HCT116 (cell line): ENCODE data around the gene TBKBP1. TPM values are rescaled to one million over a fixed set of nuclear protein-coding genes. Genes with fewer than 3 reads are reported as not detected.

Experiments
- ATAC-seq: fragments of 200-7000 bp; cut with Tn5 transposase; 2 replicates; pipeline ENCODE4 v1.9.1; 2020; ENCODE audit warnings: mild to moderate bottlenecking, moderate library complexity
- BruUV-seq: library from RNA; stranded (reverse); fragments of 400-500 nt; replicated peaks from 2 replicates; lab custom pipeline; 2021; lab: Mats Ljungman, UMichigan
- CTCF ChIA-PET: fragments of 300-600 bp; sonication (Branson Sonifier 250); formaldehyde crosslinking; loops from one replicate; lab custom pipeline; 2021; ENCODE audit warnings: antibody characterized with exemption; lab: Charles Lee
- POLR2A ChIA-PET: fragments of 300-600, 350-600 bp; sonication (Branson Sonifier 250); formaldehyde crosslinking; loops from one replicate; lab custom pipeline; 2021; ENCODE audit warnings: antibody characterized with exemption; lab: Charles Lee
- RAD21 ChIA-PET, 2 experiments: fragments of 300-600 bp; sonication (Branson Sonifier 250); formaldehyde crosslinking; loops; one replicate each; lab custom pipeline; 2023; ENCODE audit warnings: low total read pairs in 2 of 2; ENCODE audit not compliant: uncharacterized antibody in 2 of 2, unreplicated experiment in 2 of 2, low non-redundant PET in 1 of 2; lab: Charles Lee
- DNase-seq: peaks from one replicate; pipeline ENCODE4 v3.0.0-alpha.2; 2010; ENCODE audit warnings: low read depth, low spot score
- H2AFZ ChIP-seq: fragments of 200-600 bp; shearing (Covaris generic), sonication (generic); 2 replicates; pipeline ENCODE4 v1.6.1; 2017; ENCODE audit warnings: low read depth, mixed run types, mixed read lengths, antibody characterized with exemption, low read length; ENCODE audit not compliant: poor library complexity, severe bottlenecking
- H3K27ac ChIP-seq: 2 replicates; pipeline ENCODE4 v1.5.1; 2012; ENCODE audit warnings: low read depth, low read length
- H3K27me3 ChIP-seq: fragments of 200-600 bp; sonication (generic); 2 replicates; pipeline ENCODE4 v1.6.1; 2016; ENCODE audit warnings: mixed run types, low read length, mixed read lengths; ENCODE audit not compliant: insufficient read depth
- H3K36me3 ChIP-seq, 2 experiments: fragments of 200-500 bp in 1 of 2; fragments of 200-600 bp in 1 of 2; sonication (Bioruptor generic) in 1 of 2; sonication (generic) in 1 of 2; 2 replicates each; pipeline versions ENCODE4 v1.5.1 to v1.6.1; 2014 to 2016; ENCODE audit warnings: low read length in 2 of 2, inconsistent platforms in 1 of 2, mixed read lengths in 1 of 2, mixed run types in 1 of 2; ENCODE audit not compliant: insufficient read depth in 2 of 2, control insufficient read depth in 1 of 2
- H3K4me1 ChIP-seq, 2 experiments: fragments of 200-600 bp in 1 of 2; sonication (generic) in 1 of 2; 2 replicates each; pipeline versions ENCODE4 v1.5.1 to v1.6.1; 2012 to 2017; ENCODE audit warnings: low read length in 2 of 2, inconsistent platforms in 1 of 2, mild to moderate bottlenecking in 1 of 2, mixed read lengths in 1 of 2, mixed run types in 1 of 2, moderate library complexity in 1 of 2; ENCODE audit not compliant: insufficient read depth in 2 of 2, control insufficient read depth in 1 of 2
- H3K4me2 ChIP-seq: fragments of 200-600 bp; sonication (generic); 2 replicates; pipeline ENCODE4 v1.6.1; 2017; ENCODE audit warnings: mixed run types, low read length, mixed read lengths
- H3K4me3 ChIP-seq, 2 experiments: fragments of 200-600 bp in 1 of 2; sonication (generic) in 1 of 2; replicated peaks in 1 of 2; 2 replicates each; pipeline ENCODE4 v1.5.1; 2011 to 2016; ENCODE audit warnings: low read length in 2 of 2, control low read depth in 1 of 2, low read depth in 1 of 2, mild to moderate bottlenecking in 1 of 2, mixed read lengths in 1 of 2, mixed run types in 1 of 2
- H3K79me2 ChIP-seq: fragments of 200-600 bp; sonication (generic); 2 replicates; pipeline ENCODE4 v1.6.1; 2017; ENCODE audit warnings: mild to moderate bottlenecking, mixed run types, low read length, moderate library complexity, mixed read lengths; ENCODE audit not compliant: insufficient read depth
- H3K9ac ChIP-seq: fragments of 200-600 bp; sonication (generic); 2 replicates; pipeline ENCODE4 v1.6.1; 2016; ENCODE audit warnings: low read length, mixed read lengths
- H3K9me2 ChIP-seq: fragments of 200-600 bp; sonication (generic), shearing (Covaris generic); 2 replicates; pipeline ENCODE4 v1.6.1; 2017; ENCODE audit warnings: mixed run types, mild to moderate bottlenecking, moderate library complexity; ENCODE audit not compliant: insufficient read depth
- H3K9me3 ChIP-seq, 2 experiments: fragments of 200-500 bp in 1 of 2; fragments of 200-600 bp in 1 of 2; sonication (Bioruptor generic) in 1 of 2; sonication (generic) in 1 of 2; 2 replicates each; pipeline ENCODE4 v1.6.1; 2014 to 2017; ENCODE audit warnings: low read length in 2 of 2, mixed read lengths in 2 of 2, inconsistent platforms in 1 of 2, low read depth in 1 of 2, mild to moderate bottlenecking in 1 of 2, mixed run types in 1 of 2, moderate library complexity in 1 of 2; ENCODE audit not compliant: control insufficient read depth in 1 of 2, insufficient read depth in 1 of 2
- H4K20me1 ChIP-seq: fragments of 200-600 bp; sonication (generic), shearing (Covaris generic); 2 replicates; pipeline ENCODE4 v1.6.1; 2017; ENCODE audit warnings: mixed run types, mild to moderate bottlenecking, moderate library complexity; ENCODE audit not compliant: insufficient read depth
- CBX3 ChIP-seq: IDR thresholded peaks from 2 replicates; pipeline ENCODE4 v1.6.1; 2012; ENCODE audit warnings: low read depth
- CEBPB ChIP-seq: IDR thresholded peaks from 2 replicates; pipeline ENCODE4 v1.6.1; 2012; ENCODE audit warnings: low read depth
- CTCF ChIP-seq, 3 experiments: fragments of 200-600 bp in 1 of 3; sonication (generic) in 1 of 3; IDR thresholded peaks in 2 of 3; conservative IDR thresholded peaks in 1 of 3; 2 replicates each; pipeline ENCODE4 v1.5.1; 2012 to 2017; ENCODE audit warnings: low read depth in 2 of 3, low read length in 2 of 3, antibody characterized with exemption in 1 of 3, borderline replicate concordance in 1 of 3, control low read depth in 1 of 3, mild to moderate bottlenecking in 1 of 3, mixed read lengths in 1 of 3, mixed run types in 1 of 3, moderate library complexity in 1 of 3; ENCODE audit not compliant: insufficient read depth in 1 of 3
- EGR1 ChIP-seq: IDR thresholded peaks from 2 replicates; pipeline ENCODE4 v1.6.1; 2012; ENCODE audit warnings: low read depth
- ELF1 ChIP-seq: IDR thresholded peaks from 2 replicates; pipeline ENCODE4 v1.6.1; 2012; ENCODE audit warnings: low read depth, borderline replicate concordance
- EZH2 ChIP-seq: fragments of 200-600 bp; sonication (generic); IDR thresholded peaks from 2 replicates; pipeline ENCODE4 v1.6.1; 2017; ENCODE audit warnings: antibody characterized with exemption, mixed run types
- EZH2phosphoT487 ChIP-seq: fragments of 200-600 bp; IDR thresholded peaks from 2 replicates; pipeline ENCODE4 v1.6.1; 2018; ENCODE audit warnings: antibody characterized with exemption, borderline replicate concordance
- FOSL1 ChIP-seq: IDR thresholded peaks from 2 replicates; pipeline ENCODE4 v1.6.1; 2012; ENCODE audit warnings: low read depth
- MAX ChIP-seq: IDR thresholded peaks from 2 replicates; pipeline ENCODE4 v1.6.1; 2012
- POLR2A ChIP-seq: IDR thresholded peaks from 2 replicates; pipeline ENCODE4 v1.7.0; 2011; ENCODE audit warnings: borderline replicate concordance; ENCODE audit not compliant: insufficient read depth, insufficient read length; ENCODE audit errors: extremely low read depth
- POLR2AphosphoS5 ChIP-seq: IDR thresholded peaks from 2 replicates; pipeline ENCODE4 v1.6.1; 2011; ENCODE audit warnings: mild to moderate bottlenecking, low read depth, low read length, moderate library complexity
- REST ChIP-seq: IDR thresholded peaks from 2 replicates; pipeline ENCODE4 v1.6.1; 2012; ENCODE audit warnings: low read depth
- SP1 ChIP-seq: IDR thresholded peaks from 2 replicates; pipeline ENCODE4 v1.6.1; 2012; ENCODE audit warnings: low read depth
- SRF ChIP-seq: IDR thresholded peaks from 2 replicates; pipeline ENCODE4 v1.6.1; 2012; ENCODE audit warnings: low read depth
- ZBTB33 ChIP-seq: IDR thresholded peaks from 2 replicates; pipeline ENCODE4 v1.6.1; 2011; ENCODE audit warnings: mild to moderate bottlenecking, low read length, moderate library complexity; ENCODE audit not compliant: insufficient replicate concordance; ENCODE audit errors: extremely low read depth
- ZFX ChIP-seq: fragments of 450-650 bp; IDR thresholded peaks from 2 replicates; pipeline ENCODE4 v1.6.1; 2017
- intact Hi-C: fragments of 100-400 bp; cut with micrococcal nuclease; formaldehyde crosslinking; loops from 2 replicates; pipeline ENCODE4 v1.10.0; 2022
- total RNA-seq: library from RNA; stranded (reverse); gene quantifications from one replicate; pipeline ENCODE4 v1.2.1, GENCODE V29; 2021; ENCODE audit not compliant: unreplicated experiment

Gene TBKBP1
- total RNA-seq, 1 experiment from 2014 or later = 12.4 TPM

- H3K9me2 ChIP-seq = no peaks in the 10 kb centered on the region
- TF ChIP-seq CTCF (IDR thresholded peaks at IDR 0.05 in 2 of 3, conservative IDR thresholded peaks at IDR 0.05 in 1 of 3; ENCODE audit: borderline replicate concordance in 1 of 3, insufficient read depth in 1 of 3, low read depth in 2 of 3, low read length in 2 of 3) (no peak), POLR2AphosphoS5 (no peak), CBX3 (no peak), EZH2phosphoT487 (no peak), REST (no peak), SRF (no peak), ZBTB33 (no peak), SP1 (no peak), MAX (no peak), ZFX (no peak), EZH2 (no peak), ELF1 (no peak), FOSL1 (no peak), EGR1 (no peak), POLR2A (no peak), CEBPB (no peak)
- ATAC-seq (no peak), DNase-seq (no peak)
- no peak overlapping the region for H3K4me3 ChIP-seq
- H4K20me1 ChIP-seq = peaks cover 47% of the 10 kb centered on the region; the same call in 1 of the 2 replicates
- peaks cover 11 to 18% of the 10 kb centered on the region in 2 experiments; a peak in 3 of 4 replicates for H3K4me1 ChIP-seq
- no peaks in the 10 kb centered on the region for H3K27me3 ChIP-seq
- no peak overlapping the region for H3K4me2 ChIP-seq
- no TSS peak for BruUV-seq
- no peak overlapping the region for H3K9ac ChIP-seq
- peaks cover 84% of the 10 kb centered on the region for H3K79me2 ChIP-seq
- intact Hi-C loops = loop anchor here (10.0 kb wide), 1 partner anchor 241 kb away; the partner anchor contains the start of gene SP2
- H2AFZ ChIP-seq = no peak overlapping the region
- no peak overlapping the region for H3K27ac ChIP-seq
- ChIA-PET CTCF (no interaction called here), POLR2A (no interaction called here), RAD21 (no interaction called here)
- peaks cover 63 to 71% of the 10 kb centered on the region in 2 experiments for H3K36me3 ChIP-seq
- no peaks in the 10 kb centered on the region for H3K9me3 ChIP-seq
Observed at GRCh38 chr17:47653442-47653841, 40.5 kb upstream of the TBKBP1 start.
